B cell (primary cell): ENCODE measurements around the gene RGP1. TPM values are rescaled to one million over a fixed set of nuclear protein-coding genes. Genes with fewer than 3 reads are reported as not detected.

ENCODE experiments used
- ATAC-seq: fragments of 200-7000 bp; cut with Tn5 transposase; one replicate; pipeline ENCODE4 v1.10.0; 2021; ENCODE audit warnings: low read depth, mild to moderate bottlenecking, moderate number of reproducible peaks, moderate library complexity
- CTCF ChIA-PET: fragments of 350-600 bp; sonication (Branson Sonifier 250); formaldehyde crosslinking; loops from one replicate; lab custom pipeline; 2021; ENCODE audit warnings: antibody characterized with exemption, inconsistent platforms; lab: Charles Lee
- POLR2A ChIA-PET: fragments of 350-600 bp; sonication (Branson Sonifier 250); formaldehyde crosslinking; loops from one replicate; lab custom pipeline; 2021; ENCODE audit warnings: antibody characterized with exemption; lab: Charles Lee
- DNase-seq: peaks from one replicate; pipeline ENCODE4 v3.0.0; 2013
- H2AFZ ChIP-seq: 2 replicates; pipeline ENCODE4 v1.6.1; 2012; ENCODE audit warnings: mild to moderate bottlenecking, low read depth, low read length; ENCODE audit not compliant: insufficient read depth, poor library complexity, severe bottlenecking
- H3K27ac ChIP-seq, 2 donors: 1 replicate in 1 of 2; 2 replicates in 1 of 2; pipeline ENCODE4 v1.5.1; 2012 to 2013; ENCODE audit warnings: low read length in 2 of 2, mild to moderate bottlenecking in 2 of 2, moderate library complexity in 1 of 2
- H3K27me3 ChIP-seq, 4 experiments: fragments of 200-600 bp in 1 of 4; sonication (generic) in 1 of 4; replicated peaks in 1 of 4; 1 replicate in 2 of 4; 2 replicates in 2 of 4; pipeline versions ENCODE4 v1.6.1 to v1.7.0; 2013 to 2016; ENCODE audit warnings: low read length in 3 of 4, mild to moderate bottlenecking in 2 of 4, mixed read lengths in 1 of 4, moderate library complexity in 1 of 4; ENCODE audit not compliant: insufficient read depth in 4 of 4, control insufficient read depth in 3 of 4; ENCODE audit errors: control extremely low read depth in 1 of 4
- H3K36me3 ChIP-seq, 2 experiments: replicated peaks in 1 of 2; 1 replicate in 1 of 2; 2 replicates in 1 of 2; pipeline versions ENCODE4 v1.6.1 to v1.7.1; 2013; ENCODE audit warnings: low read length in 1 of 2; ENCODE audit not compliant: insufficient read depth in 2 of 2, control insufficient read depth in 1 of 2; ENCODE audit errors: control extremely low read depth in 1 of 2, extremely low read depth in 1 of 2
- H3K4me1 ChIP-seq, 2 donors: fragments of 200-600 bp in 1 of 2; sonication (generic) in 1 of 2; 1 replicate in 1 of 2; 2 replicates in 1 of 2; pipeline versions ENCODE4 v1.5.1 to v1.6.1; 2013 to 2017; ENCODE audit warnings: low read length in 2 of 2; ENCODE audit not compliant: control insufficient read depth in 2 of 2, insufficient read depth in 2 of 2
- H3K4me2 ChIP-seq: replicated peaks from 2 replicates; pipeline ENCODE3; 2012; ENCODE audit warnings: mild to moderate bottlenecking, low read depth, low read length; ENCODE audit not compliant: poor library complexity, severe bottlenecking
- H3K4me3 ChIP-seq, 5 experiments: fragments of 200-600 bp in 1 of 5; sonication (generic) in 1 of 5; 1 replicate in 3 of 5; 2 replicates in 2 of 5; pipeline versions ENCODE4 v1.5.1 to v1.7.0; 2011 to 2016; ENCODE audit warnings: low read length in 4 of 5, mild to moderate bottlenecking in 4 of 5, low read depth in 2 of 5, control low read depth in 1 of 5, moderate library complexity in 1 of 5; ENCODE audit not compliant: insufficient read depth in 1 of 5; ENCODE audit errors: control extremely low read depth in 1 of 5, extremely low read depth in 1 of 5
- H3K79me2 ChIP-seq: fragments of 200-600 bp; sonication (generic); one replicate; pipeline ENCODE4 v1.6.0; 2016; ENCODE audit warnings: low read length; ENCODE audit not compliant: control insufficient read depth, insufficient read depth
- H3K9ac ChIP-seq: fragments of 200-600 bp; sonication (generic); 2 replicates; pipeline ENCODE4 v1.6.1; 2017; ENCODE audit warnings: mild to moderate bottlenecking, low read length, moderate library complexity
- H3K9me3 ChIP-seq, 3 donors: one replicate each; pipeline versions ENCODE4 v1.6.1 to v1.7.1; 2013; ENCODE audit warnings: low read length in 2 of 3; ENCODE audit not compliant: control insufficient read depth in 2 of 3, insufficient read depth in 1 of 3; ENCODE audit errors: control extremely low read depth in 1 of 3
- H4K20me1 ChIP-seq: 2 replicates; pipeline ENCODE4 v1.6.0; 2012; ENCODE audit warnings: mild to moderate bottlenecking, low read length; ENCODE audit not compliant: insufficient read depth, control insufficient read depth, poor library complexity, severe bottlenecking
- H3K27ac Mint-ChIP-seq: one replicate; pipeline ENCODE4 v1.8.0; 2021; ENCODE audit warnings: mixed read lengths
- H3K27me3 Mint-ChIP-seq: one replicate; pipeline ENCODE4 v1.8.0; 2021; ENCODE audit warnings: mixed read lengths
- H3K4me1 Mint-ChIP-seq: one replicate; pipeline ENCODE4 v1.8.0; 2021; ENCODE audit warnings: mixed read lengths
- H3K4me3 Mint-ChIP-seq: one replicate; pipeline ENCODE4 v1.8.0; 2021; ENCODE audit warnings: mixed read lengths
- H3K9me3 Mint-ChIP-seq: one replicate; pipeline ENCODE4 v1.8.0; 2022; ENCODE audit warnings: mixed read lengths; ENCODE audit not compliant: insufficient read depth
- CTCF ChIP-seq: fragments of 200-600 bp; IDR thresholded peaks from one replicate; pipeline ENCODE4 v1.8.0; 2022; ENCODE audit warnings: antibody characterized with exemption, mild to moderate bottlenecking
- EZH2 ChIP-seq: IDR thresholded peaks from 2 replicates; pipeline ENCODE4 v1.6.1; 2012; ENCODE audit warnings: borderline replicate concordance, low read depth, mild to moderate bottlenecking, moderate library complexity, low read length; ENCODE audit not compliant: insufficient read depth, poor library complexity, severe bottlenecking
- WGBS: methylation state at CpG from one replicate; pipeline ENCODE4 v1.1.5; 2013; ENCODE audit warnings: missing lambda C conversion rate; ENCODE audit not compliant: insufficient coverage; 5-methylcytosine and 5-hydroxymethylcytosine counted together
- intact Hi-C: fragments of 100-400 bp; cut with micrococcal nuclease; formaldehyde crosslinking; loops from one replicate; pipeline ENCODE4 v1.10.0; 2022
- polyA plus RNA-seq: library from polyadenylated mRNA; depleted of rRNA; stranded (reverse); fragments of >200 nt; gene quantifications from 2 replicates; pipeline ENCODE4 v1.2.3, GENCODE V29; 2012
- total RNA-seq, 2 donors: library from RNA; stranded (reverse); fragments of 120-200 nt in 1 of 2; gene quantifications; 1 replicate in 1 of 2; 2 replicates in 1 of 2; pipeline versions ENCODE4 v1.2.3 to v1.2.4, GENCODE V29; 2013 to 2022

The RGP1 gene
- total and polyA plus RNA-seq, 2 donors (not counting 1 experiment from before 2014, with no cell fraction given), result 17.6 to 42.3 TPM

- Histone ChIP-seq H3K36me3 (peaks cover 12 to 60% of the 10 kb centered on the region in 2 experiments), H3K27ac (peak overlapping the region; percentile 57 to 92), H4K20me1 (peaks cover 65% of the 10 kb centered on the region), H3K79me2 (peaks cover 73% of the 10 kb centered on the region), H3K9me3 (no peaks in the 10 kb centered on the region), H3K4me1 (peaks cover 53 to 56% of the 10 kb centered on the region in 2 donors), H3K9ac (peak overlapping the region; percentile 54), H3K27me3 (no peaks in the 10 kb centered on the region), H3K4me2 (peak overlapping the region; percentile 89), H3K4me3 (no peak overlapping the region), H2AFZ (no peak overlapping the region)
- CTCF ChIA-PET, result interaction anchor here (0.7 to 9.0 kb wide), 23 partner anchors 9 to 610 kb away, joined by 3 to 115 read pairs (median 6); partner anchors contain the start of genes CCDC107, GBA2, RGP1 and RMRP
- H3K4me3 Mint-ChIP-seq, result no peak overlapping the region
- peak; percentile 79 for DNase-seq
- ATAC-seq, result peak; percentile 77
- peaks cover 4% of the 10 kb centered on the region for H3K4me1 Mint-ChIP-seq
- no peak overlapping the region for H3K27ac Mint-ChIP-seq
- TF ChIP-seq CTCF (peak; percentile 41), EZH2 (no peak)
- intact Hi-C loops, result loop anchor here (5.0 kb wide), 1 partner anchor 1270 kb away; the partner anchor contains the start of genes DNAI1 and FAM219A
- WGBS, result 4% methylated on average over 3 of the region's 3 CpGs
- POLR2A ChIA-PET, result interaction anchor here (0.6 to 1.7 kb wide), 6 partner anchors 8 to 98 kb away, joined by 3 to 4 read pairs (median 3); no protein-coding TSS in a partner anchor
- no peaks in the 10 kb centered on the region for H3K27me3 Mint-ChIP-seq
- no peaks in the 10 kb centered on the region for H3K9me3 Mint-ChIP-seq
Observed at GRCh38 chr9:35726931-35727330, 22.2 kb upstream of the RGP1 start.

- WGBS, result no CpG with 5 or more reads among the region's 5 CpGs
- H3K9ac ChIP-seq, result peak overlapping the region; percentile 54
- TF ChIP-seq CTCF (no peak), EZH2 (no peak)
- no peak overlapping the region for H2AFZ ChIP-seq
- H3K27ac ChIP-seq, result peak overlapping the region; percentile 57 to 92
- peak overlapping the region; percentile 89 for H3K4me2 ChIP-seq
- H3K36me3 ChIP-seq, result peaks cover 10 to 53% of the 10 kb centered on the region in 2 experiments
- DNase-seq (no peak), ATAC-seq (no peak)
- Mint-ChIP-seq H3K4me3 (no peak overlapping the region), H3K9me3 (no peaks in the 10 kb centered on the region), H3K27me3 (no peaks in the 10 kb centered on the region), H3K27ac (no peak overlapping the region), H3K4me1 (peaks cover 6% of the 10 kb centered on the region)
- H3K79me2 ChIP-seq, result peaks cover 75% of the 10 kb centered on the region
- H3K4me1 ChIP-seq, result peaks cover 53 to 57% of the 10 kb centered on the region in 2 donors
- H3K27me3 ChIP-seq, result no peaks in the 10 kb centered on the region
- H4K20me1 ChIP-seq, result peaks cover 65% of the 10 kb centered on the region
- intact Hi-C loops, result loop anchor here (5.0 kb wide), 1 partner anchor 1270 kb away; the partner anchor contains the start of genes DNAI1 and FAM219A
- H3K9me3 ChIP-seq, result no peaks in the 10 kb centered on the region
- CTCF ChIA-PET, result interaction anchor here (0.7 to 9.0 kb wide), 23 partner anchors 8 to 155 kb away, joined by 3 to 115 read pairs (median 6); partner anchors contain the start of genes CCDC107, GBA2, RGP1 and RMRP
- POLR2A ChIA-PET, result interaction anchor here (0.6 to 1.5 kb wide), 6 partner anchors 9 to 99 kb away, joined by 3 to 6 read pairs (median 4); partner anchors contain the start of genes GBA2 and RGP1
- peak overlapping the region in 2 of 5 experiments; percentile 3 to 44 for H3K4me3 ChIP-seq
Observed at GRCh38 chr9:35727676-35728040, 21.4 kb upstream of the RGP1 start.
